B cell (primary cell): ENCODE data around the gene SLC7A6.

Experiments used
- EZH2 ChIP-seq: IDR thresholded peaks from 2 replicates; pipeline ENCODE4 v1.6.1; 2012; ENCODE audit warnings: borderline replicate concordance, low read depth, mild to moderate bottlenecking, moderate library complexity, low read length; ENCODE audit not compliant: insufficient read depth, poor library complexity, severe bottlenecking
- TF ChIP-seq, protein P1 (sequence below): fragments of 200-600 bp; IDR thresholded peaks from one replicate; pipeline ENCODE4 v1.8.0; 2022; ENCODE audit warnings: antibody characterized with exemption, mild to moderate bottlenecking

DNA sequence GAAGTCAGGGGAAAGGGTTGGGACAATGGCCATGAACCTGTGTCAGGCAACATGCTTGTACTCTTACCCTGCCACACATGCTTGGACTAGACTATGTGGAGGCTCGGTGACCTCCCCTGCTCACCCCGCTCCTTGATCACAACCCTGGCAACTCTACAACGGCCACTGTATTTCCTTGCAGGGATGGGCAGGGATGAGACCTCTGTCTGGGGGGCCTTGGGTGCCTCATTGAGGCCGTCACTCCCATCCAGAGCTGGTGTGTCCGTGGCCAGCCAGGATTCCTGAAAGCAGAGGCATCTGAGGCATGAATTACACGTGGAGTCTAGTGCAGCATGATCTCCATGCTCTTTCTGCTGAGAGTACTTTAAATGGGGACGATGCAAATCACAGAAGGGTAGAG is 18.2 kb upstream of the SLC7A6 start:
- TF ChIP-seq, protein P1, sequence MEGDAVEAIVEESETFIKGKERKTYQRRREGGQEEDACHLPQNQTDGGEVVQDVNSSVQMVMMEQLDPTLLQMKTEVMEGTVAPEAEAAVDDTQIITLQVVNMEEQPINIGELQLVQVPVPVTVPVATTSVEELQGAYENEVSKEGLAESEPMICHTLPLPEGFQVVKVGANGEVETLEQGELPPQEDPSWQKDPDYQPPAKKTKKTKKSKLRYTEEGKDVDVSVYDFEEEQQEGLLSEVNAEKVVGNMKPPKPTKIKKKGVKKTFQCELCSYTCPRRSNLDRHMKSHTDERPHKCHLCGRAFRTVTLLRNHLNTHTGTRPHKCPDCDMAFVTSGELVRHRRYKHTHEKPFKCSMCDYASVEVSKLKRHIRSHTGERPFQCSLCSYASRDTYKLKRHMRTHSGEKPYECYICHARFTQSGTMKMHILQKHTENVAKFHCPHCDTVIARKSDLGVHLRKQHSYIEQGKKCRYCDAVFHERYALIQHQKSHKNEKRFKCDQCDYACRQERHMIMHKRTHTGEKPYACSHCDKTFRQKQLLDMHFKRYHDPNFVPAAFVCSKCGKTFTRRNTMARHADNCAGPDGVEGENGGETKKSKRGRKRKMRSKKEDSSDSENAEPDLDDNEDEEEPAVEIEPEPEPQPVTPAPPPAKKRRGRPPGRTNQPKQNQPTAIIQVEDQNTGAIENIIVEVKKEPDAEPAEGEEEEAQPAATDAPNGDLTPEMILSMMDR = no peak
- TF ChIP-seq EZH2 = no peak
